Ovary (tissue), 3 donors: ENCODE data around the gene GRIK4.

Experiments
- CTCF ChIP-seq, 3 donors: fragments of 450-650 bp in 2 of 3; fragments of 200-600 bp in 1 of 3; IDR thresholded peaks; one replicate each; pipeline versions ENCODE4 v1.5.1 to v1.8.0; 2016 to 2022; ENCODE audit warnings: antibody characterized with exemption in 3 of 3, mild to moderate bottlenecking in 1 of 3
- POLR2A ChIP-seq: fragments of 450-650 bp; IDR thresholded peaks from one replicate; pipeline ENCODE4 v1.6.1; 2017; ENCODE audit warnings: antibody characterized with exemption, mild to moderate bottlenecking, moderate library complexity
- donor health status: DM: no; HTN: no; CAD: no.

GRCh38 chr11:120945042-120945441, 433.5 kb downstream of the GRIK4 start:
- TF ChIP-seq CTCF (IDR thresholded peaks at IDR 0.05) (no peak), POLR2A (no peak)
